SH-SY5Y (cell line): ENCODE data around the gene NUPR1.

ENCODE experiments used
- GATA2 ChIP-seq: IDR thresholded peaks from 2 replicates; pipeline ENCODE4 v1.6.1; 2011; ENCODE audit warnings: mild to moderate bottlenecking, low read depth, low read length
- GATA3 ChIP-seq: IDR thresholded peaks from 2 replicates; pipeline ENCODE4 v1.6.1; 2011; ENCODE audit warnings: low read depth, mild to moderate bottlenecking, low read length, moderate library complexity

- TF ChIP-seq GATA2 (no peak), GATA3 (no peak)
Measured at GRCh38 chr16:28494121-28494851, 44.5 kb downstream of the NUPR1 start, which contains the start of gene APOBR.
